ENCODE measurements around the gene UCHL1. TPM values are rescaled to one million over a fixed set of nuclear protein-coding genes. Genes with fewer than 3 reads are reported as not detected.

The UCHL1 gene
- total RNA-seq, 1 experiment from 2014 or later, result 19.3 TPM

DNA sequence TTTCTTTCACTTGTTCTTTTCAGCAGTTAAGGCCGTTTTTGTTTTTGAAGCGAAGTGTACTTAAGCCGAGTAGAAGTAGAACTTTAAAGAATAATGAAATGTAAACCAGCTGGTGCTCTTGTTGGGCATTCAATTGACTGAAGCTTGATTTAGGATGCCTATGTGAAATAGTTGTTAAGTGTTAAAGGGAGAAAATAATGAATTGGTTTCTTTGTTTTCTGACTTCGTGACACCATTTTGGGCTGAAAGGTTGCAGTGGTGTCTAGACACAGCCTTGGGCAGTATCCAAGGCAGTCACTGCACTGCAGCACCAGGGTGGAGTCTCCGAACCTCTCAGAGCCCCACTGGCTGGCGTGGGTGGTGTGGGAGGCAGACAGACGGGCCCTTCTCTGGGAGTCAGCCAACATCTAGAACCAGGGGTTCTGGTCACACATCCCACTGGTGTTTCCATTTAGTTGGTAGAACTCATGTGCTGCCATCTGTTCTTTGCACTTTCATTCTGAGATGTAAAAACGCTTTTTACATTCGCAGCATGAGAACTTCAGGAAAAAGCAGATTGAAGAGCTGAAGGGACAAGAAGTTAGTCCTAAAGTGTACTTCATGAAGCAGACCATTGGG, 3.5 kb downstream of the UCHL1 start:
- CTCF ChIA-PET, result no interaction called here
- H3K4me1 Mint-ChIP-seq (ENCODE audit: low read depth, unreplicated experiment), result peaks cover 11% of the 10 kb centered on the region
- no peak overlapping the region for H3K4me3 Mint-ChIP-seq (ENCODE audit: low read depth, unreplicated experiment)
- intact Hi-C loops (cut with micrococcal nuclease; ENCODE audit: unreplicated experiment), result no loop called here
- H3K27me3 Mint-ChIP-seq (ENCODE audit: unreplicated experiment), result no peaks in the 10 kb centered on the region
- TF ChIP-seq, protein P1, sequence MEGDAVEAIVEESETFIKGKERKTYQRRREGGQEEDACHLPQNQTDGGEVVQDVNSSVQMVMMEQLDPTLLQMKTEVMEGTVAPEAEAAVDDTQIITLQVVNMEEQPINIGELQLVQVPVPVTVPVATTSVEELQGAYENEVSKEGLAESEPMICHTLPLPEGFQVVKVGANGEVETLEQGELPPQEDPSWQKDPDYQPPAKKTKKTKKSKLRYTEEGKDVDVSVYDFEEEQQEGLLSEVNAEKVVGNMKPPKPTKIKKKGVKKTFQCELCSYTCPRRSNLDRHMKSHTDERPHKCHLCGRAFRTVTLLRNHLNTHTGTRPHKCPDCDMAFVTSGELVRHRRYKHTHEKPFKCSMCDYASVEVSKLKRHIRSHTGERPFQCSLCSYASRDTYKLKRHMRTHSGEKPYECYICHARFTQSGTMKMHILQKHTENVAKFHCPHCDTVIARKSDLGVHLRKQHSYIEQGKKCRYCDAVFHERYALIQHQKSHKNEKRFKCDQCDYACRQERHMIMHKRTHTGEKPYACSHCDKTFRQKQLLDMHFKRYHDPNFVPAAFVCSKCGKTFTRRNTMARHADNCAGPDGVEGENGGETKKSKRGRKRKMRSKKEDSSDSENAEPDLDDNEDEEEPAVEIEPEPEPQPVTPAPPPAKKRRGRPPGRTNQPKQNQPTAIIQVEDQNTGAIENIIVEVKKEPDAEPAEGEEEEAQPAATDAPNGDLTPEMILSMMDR (IDR thresholded peaks at IDR 0.05; ENCODE audit: unreplicated experiment), result no peak
- no TSS peak for BruUV-seq (replicated peaks)
- H3K9me3 Mint-ChIP-seq (ENCODE audit: low read depth, unreplicated experiment), result no peaks in the 10 kb centered on the region
- DNase-seq, result no peak
- H3K27ac Mint-ChIP-seq (ENCODE audit: unreplicated experiment), result no peak overlapping the region
- peaks cover 7% of the 10 kb centered on the region for H3K36me3 Mint-ChIP-seq (ENCODE audit: insufficient read depth, unreplicated experiment)

DNA sequence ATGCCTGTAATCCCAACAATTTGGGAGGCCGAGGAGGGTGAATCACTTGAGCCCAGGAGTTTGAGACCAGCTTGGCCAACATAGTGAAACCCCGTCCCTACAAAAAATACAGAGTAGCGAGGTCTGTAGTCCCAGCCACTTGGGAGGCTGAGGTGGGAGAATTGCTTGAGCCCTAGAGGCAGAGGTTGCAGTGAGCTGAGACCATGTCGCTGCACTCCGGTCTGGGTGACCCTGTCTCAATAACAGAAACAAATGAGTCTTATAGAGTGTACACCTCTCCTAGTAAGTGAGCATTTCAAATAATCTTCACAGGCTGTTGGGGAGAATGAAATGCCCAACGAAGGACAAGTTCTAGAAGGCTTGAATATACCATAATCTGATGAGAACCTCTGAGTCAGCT, 5.5 kb downstream of the UCHL1 start:
- BruUV-seq (replicated peaks), result no TSS peak
- CTCF ChIA-PET, result no interaction called here
- Mint-ChIP-seq H3K4me1 (ENCODE audit: low read depth, unreplicated experiment) (peaks cover 11% of the 10 kb centered on the region), H3K9me3 (ENCODE audit: low read depth, unreplicated experiment) (no peaks in the 10 kb centered on the region), H3K4me3 (ENCODE audit: low read depth, unreplicated experiment) (no peak overlapping the region), H3K27ac (ENCODE audit: unreplicated experiment) (no peak overlapping the region), H3K36me3 (ENCODE audit: insufficient read depth, unreplicated experiment) (peaks cover 7% of the 10 kb centered on the region), H3K27me3 (ENCODE audit: unreplicated experiment) (no peaks in the 10 kb centered on the region)
- no peak for DNase-seq
- TF ChIP-seq, protein P1 (IDR thresholded peaks at IDR 0.05; ENCODE audit: unreplicated experiment), result no peak
- intact Hi-C loops (cut with micrococcal nuclease; ENCODE audit: unreplicated experiment), result no loop called here

DNA sequence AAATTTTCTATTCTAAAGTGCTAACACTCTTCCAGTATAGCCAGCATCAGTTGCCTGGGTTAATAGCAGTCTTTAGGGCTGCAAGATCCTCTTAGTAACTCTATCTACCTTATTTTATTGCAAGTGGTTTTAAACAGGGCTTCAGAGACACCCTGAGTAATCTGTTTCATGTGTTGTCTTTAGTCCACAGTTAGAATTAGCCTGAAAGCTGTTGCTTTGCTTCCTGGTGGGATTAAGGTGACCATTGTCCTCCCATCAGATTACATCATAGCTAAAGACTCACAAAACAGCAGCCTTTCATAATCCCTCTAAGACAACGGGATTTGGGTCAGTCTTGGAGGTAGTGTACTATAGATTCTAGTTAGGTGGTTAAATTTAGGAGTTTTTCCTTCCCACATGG, 7.5 kb downstream of the UCHL1 start:
- H3K27me3 Mint-ChIP-seq (ENCODE audit: unreplicated experiment), result no peaks in the 10 kb centered on the region
- no peaks in the 10 kb centered on the region for H3K36me3 Mint-ChIP-seq (ENCODE audit: insufficient read depth, unreplicated experiment)
- no peak for DNase-seq
- no TSS peak for BruUV-seq (replicated peaks)
- no peaks in the 10 kb centered on the region for H3K4me1 Mint-ChIP-seq (ENCODE audit: low read depth, unreplicated experiment)
- intact Hi-C loops (cut with micrococcal nuclease; ENCODE audit: unreplicated experiment), result no loop called here
- H3K27ac Mint-ChIP-seq (ENCODE audit: unreplicated experiment), result no peak overlapping the region
- H3K9me3 Mint-ChIP-seq (ENCODE audit: low read depth, unreplicated experiment), result no peaks in the 10 kb centered on the region
- H3K4me3 Mint-ChIP-seq (ENCODE audit: low read depth, unreplicated experiment), result no peak overlapping the region
- CTCF ChIA-PET, result no interaction called here
- TF ChIP-seq, protein P1 (IDR thresholded peaks at IDR 0.05; ENCODE audit: unreplicated experiment), result no peak

DNA sequence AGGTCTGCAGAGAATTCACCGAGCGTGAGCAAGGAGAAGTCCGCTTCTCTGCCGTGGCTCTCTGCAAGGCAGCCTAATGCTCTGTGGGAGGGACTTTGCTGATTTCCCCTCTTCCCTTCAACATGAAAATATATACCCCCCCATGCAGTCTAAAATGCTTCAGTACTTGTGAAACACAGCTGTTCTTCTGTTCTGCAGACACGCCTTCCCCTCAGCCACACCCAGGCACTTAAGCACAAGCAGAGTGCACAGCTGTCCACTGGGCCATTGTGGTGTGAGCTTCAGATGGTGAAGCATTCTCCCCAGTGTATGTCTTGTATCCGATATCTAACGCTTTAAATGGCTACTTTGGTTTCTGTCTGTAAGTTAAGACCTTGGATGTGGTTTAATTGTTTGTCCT, 11.3 kb downstream of the UCHL1 start:
- no peaks in the 10 kb centered on the region for H3K9me3 Mint-ChIP-seq (ENCODE audit: low read depth, unreplicated experiment)
- no TSS peak for BruUV-seq (replicated peaks)

More for the DNA sequence above, 11.3 kb downstream of the UCHL1 start:
- no peak overlapping the region for H3K4me3 Mint-ChIP-seq (ENCODE audit: low read depth, unreplicated experiment)
- no peaks in the 10 kb centered on the region for H3K27me3 Mint-ChIP-seq (ENCODE audit: unreplicated experiment)
- no peak for DNase-seq
- H3K36me3 Mint-ChIP-seq (ENCODE audit: insufficient read depth, unreplicated experiment), result no peaks in the 10 kb centered on the region
- TF ChIP-seq, protein P1 (IDR thresholded peaks at IDR 0.05; ENCODE audit: unreplicated experiment), result no peak
- CTCF ChIA-PET, result interaction anchor here (0.6 kb wide), 1 partner anchor 12 kb away, joined by 3 read pairs; no protein-coding TSS in a partner anchor
- no peaks in the 10 kb centered on the region for H3K4me1 Mint-ChIP-seq (ENCODE audit: low read depth, unreplicated experiment)
- intact Hi-C loops (cut with micrococcal nuclease; ENCODE audit: unreplicated experiment), result no loop called here
- no peak overlapping the region for H3K27ac Mint-ChIP-seq (ENCODE audit: unreplicated experiment)
